NOMO-1 (cell line): Measurements from ENCODE around the gene MMP23B.

Experiments
- DNase-seq, 2 experiments: peaks; one replicate each; lab custom pipeline; 2025; ENCODE audit not compliant: unreplicated experiment in 2 of 2; lab: John Stamatoyannopoulos, UW

MMP23B gene

GRCh38 chr1:1602304-1602967 is 29.5 kb upstream of the MMP23B start:
- no peak for DNase-seq

GRCh38 chr1:1602968-1603506 is 28.9 kb upstream of the MMP23B start:
- no peak for DNase-seq

DNA sequence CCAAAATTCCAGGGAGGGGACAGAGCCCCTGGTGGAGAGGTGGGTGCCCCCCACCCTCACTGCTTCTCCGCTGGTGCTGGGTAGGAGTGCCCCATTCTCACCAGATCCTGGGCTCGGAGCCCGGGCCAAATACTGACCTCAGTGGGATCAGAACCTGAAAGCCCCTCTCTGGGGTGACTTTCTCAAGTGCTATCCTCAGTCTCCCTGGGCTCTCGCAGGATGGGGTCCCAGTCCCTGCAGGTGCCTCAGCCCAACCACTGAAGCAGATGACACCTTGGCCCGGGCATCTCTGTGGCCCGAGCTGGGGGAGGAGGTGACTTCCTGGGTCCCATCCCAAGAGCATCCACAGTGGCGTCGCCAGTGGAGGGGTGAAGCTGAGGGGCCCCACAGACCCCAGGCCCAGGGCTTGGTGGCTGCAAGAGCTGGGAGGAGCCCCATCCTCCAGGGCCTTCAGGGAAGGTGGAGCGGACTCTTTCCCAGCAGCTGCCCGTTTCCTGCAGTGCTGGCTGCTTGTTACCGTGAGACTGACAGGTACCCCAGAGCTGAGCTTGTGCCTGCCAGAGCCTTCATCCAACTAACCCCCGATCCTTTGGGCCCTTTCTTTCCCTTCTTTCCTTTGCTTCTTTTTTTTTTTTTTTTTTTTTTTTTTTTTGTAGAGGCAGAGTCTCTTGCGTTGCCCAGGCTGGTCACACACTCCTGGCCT is 28.2 kb upstream of the MMP23B start:
- no peak for DNase-seq

- no peak for DNase-seq
Observed at GRCh38 chr1:1604374-1605033, 27.5 kb upstream of the MMP23B start.

DNA sequence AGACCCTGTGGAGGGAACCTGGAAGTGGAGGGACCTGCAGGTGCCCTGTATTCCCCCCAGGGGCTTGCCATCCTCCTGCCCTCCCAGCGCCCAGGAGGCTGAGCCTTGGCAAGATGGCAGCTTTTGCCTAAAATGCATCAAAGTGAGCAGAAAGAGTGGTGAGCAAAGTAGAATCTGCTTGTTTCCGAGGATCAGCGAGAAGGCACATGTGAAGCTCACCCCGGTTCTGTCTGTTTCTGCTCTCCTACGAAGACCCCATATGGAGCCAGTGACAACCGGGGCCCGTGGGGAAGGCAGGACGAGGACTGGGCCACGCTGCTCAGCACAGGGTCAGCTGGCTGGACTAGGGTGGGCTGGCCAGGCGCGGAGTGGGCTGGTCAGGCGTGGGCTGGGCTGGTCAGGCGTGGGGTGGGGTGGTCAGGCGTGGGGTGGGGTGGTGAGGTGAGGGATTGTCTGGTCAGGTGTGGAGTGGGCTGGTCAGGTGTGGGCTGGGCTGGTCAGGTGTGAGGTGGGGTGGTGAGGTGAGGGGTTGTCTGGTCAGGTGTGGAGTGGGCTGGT is 26.9 kb upstream of the MMP23B start:
- DNase-seq, result no peak

DNA sequence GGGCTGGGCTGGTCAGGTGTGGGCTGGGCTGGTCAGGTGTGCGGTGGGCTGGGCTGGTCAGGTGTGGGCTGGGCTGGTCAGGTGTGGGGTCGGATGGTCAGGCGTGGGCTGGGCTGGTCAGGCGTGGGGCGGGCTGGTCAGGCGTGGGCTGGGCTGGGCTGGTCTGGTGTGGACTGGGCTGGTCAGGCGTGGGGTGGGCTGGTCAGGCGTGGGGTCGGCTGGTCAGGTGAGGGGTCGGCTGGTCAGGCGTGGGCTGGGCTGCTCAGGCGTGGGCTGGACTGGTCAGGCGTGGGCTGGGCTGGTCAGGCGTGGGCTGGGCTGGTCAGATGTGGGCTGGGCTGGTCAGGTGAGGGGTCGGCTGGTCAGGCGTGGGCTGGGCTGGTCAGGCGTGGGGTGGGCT is 26.2 kb upstream of the MMP23B start:
- DNase-seq, result no peak

GRCh38 chr1:1606232-1606631 is 25.7 kb upstream of the MMP23B start:
- DNase-seq, result no peak

GRCh38 chr1:1609822-1610485 is 22.0 kb upstream of the MMP23B start:
- no peak for DNase-seq

DNA sequence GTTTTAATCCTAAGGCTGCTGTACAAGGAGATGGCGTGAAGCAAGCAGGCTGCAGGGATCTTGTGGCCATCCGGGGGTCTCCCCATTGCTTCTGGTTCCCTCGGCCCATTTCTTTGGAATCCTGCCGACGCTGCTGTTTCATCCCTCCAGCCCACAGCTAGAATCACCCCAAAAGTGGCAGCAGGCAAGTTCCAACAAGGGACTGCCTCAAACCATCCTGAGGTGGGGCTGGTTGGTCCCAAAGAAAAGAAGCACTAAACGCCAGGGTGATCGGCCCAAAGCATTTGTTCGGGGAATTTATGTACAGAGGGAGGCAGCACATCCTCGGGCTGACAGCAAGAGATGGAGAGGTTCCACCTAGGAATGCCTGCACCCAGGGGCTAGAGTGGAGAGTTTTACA is 21.2 kb upstream of the MMP23B start:
- no peak for DNase-seq

- DNase-seq, result no peak
Observed at GRCh38 chr1:1612104-1612400, 19.9 kb upstream of the MMP23B start.

- DNase-seq, result no peak
Observed at GRCh38 chr1:1613509-1614082, 18.4 kb upstream of the MMP23B start.

GRCh38 chr1:1614204-1614953 is 17.6 kb upstream of the MMP23B start:
- peak; percentile 76 to 86 for DNase-seq

- DNase-seq, result no peak
Observed at GRCh38 chr1:1614954-1615255, 17.1 kb upstream of the MMP23B start.

GRCh38 chr1:1615256-1616044 is 16.5 kb upstream of the MMP23B start, which contains the start of gene MIB2:
MIB2 (plus strand) TSS chr1:1615500; CDS start chr1:1623453, 7,953 bp downstream.
- DNase-seq, result peak; percentile 96 to 97

GRCh38 chr1:1616045-1616790 is 15.8 kb upstream of the MMP23B start:
- DNase-seq, result peak in 1 of 2 experiments; percentile 22

GRCh38 chr1:1616838-1617237 is 15.1 kb upstream of the MMP23B start:
- DNase-seq, result no peak

- no peak for DNase-seq
Observed at GRCh38 chr1:1617516-1617915, 14.5 kb upstream of the MMP23B start.

- DNase-seq, result no peak
Observed at GRCh38 chr1:1617925-1618324, 14.0 kb upstream of the MMP23B start.
